NCI-H748 (cell line): ENCODE data around the gene ZNF557.

ENCODE experiments used
- DNase-seq: peaks from one replicate; lab custom pipeline; 2025; ENCODE audit not compliant: unreplicated experiment; lab: John Stamatoyannopoulos, UW

Gene ZNF557

DNA sequence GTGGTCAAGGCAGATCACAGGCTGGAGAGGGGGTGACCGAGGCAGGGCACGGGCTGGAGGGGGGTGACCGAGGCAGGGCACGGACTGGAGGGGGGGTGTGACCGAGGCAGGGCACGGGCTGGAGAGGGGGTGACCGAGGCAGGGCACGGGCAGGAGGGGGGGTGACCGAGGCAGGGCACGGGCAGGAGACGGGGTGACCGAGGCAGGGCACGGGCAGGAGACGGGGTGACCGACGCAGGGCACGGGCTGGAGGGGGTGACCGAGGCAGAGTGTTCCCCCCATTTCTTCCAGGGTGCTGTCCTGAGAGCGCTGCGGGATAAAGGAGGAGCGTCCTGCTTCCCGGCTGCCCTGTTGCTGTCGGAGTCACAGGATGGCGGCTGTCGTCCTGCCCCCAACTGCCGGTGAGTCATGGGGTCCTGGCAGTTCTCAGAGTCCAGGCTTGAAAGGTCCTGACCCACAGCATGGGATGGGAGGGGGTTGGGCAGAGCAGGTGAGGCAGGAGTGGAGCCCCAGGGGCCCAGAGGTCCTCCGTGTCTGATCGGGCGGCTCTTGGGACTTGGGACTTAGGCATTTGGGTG, 5.3 kb downstream of the ZNF557 start:
- DNase-seq = no peak

DNA sequence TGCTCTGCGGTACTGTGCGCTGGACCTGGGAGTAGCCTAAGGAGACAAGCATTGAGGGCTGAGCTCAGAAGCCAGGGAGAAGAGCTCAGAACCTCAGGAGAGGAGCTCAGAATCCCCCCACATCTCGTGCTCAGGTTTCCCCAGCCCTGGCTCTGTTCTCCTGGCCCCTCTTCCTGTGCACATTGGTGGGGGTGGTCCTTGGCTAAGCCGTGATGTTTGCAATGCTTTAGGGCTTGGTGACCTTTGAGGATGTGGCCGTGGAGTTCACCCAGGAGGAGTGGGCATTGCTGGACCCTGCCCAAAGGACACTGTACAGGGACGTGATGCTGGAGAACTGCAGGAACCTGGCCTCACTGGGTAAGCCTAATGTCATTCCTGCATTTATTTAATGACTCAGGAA, 6.6 kb downstream of the ZNF557 start:
- no peak for DNase-seq

DNA sequence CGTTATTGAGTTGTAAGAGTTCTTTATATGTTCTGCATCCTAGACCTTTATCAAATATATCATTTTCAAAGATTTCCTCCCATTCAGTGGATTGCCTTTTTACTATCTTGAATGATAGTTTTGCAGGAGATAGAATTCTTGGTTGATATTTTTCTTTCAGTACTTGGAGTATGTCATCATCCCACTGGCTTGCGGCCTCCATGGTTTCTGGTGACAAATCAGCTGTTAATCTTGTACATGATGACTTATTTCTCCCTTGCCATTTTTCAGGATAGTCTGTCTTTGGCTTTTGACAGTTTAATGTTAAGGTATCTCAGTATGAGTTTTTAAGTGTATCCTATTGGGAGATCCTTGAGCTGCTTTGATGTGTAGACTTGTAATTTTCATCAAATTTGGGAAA, 8.5 kb downstream of the ZNF557 start:
- DNase-seq = no peak

DNA sequence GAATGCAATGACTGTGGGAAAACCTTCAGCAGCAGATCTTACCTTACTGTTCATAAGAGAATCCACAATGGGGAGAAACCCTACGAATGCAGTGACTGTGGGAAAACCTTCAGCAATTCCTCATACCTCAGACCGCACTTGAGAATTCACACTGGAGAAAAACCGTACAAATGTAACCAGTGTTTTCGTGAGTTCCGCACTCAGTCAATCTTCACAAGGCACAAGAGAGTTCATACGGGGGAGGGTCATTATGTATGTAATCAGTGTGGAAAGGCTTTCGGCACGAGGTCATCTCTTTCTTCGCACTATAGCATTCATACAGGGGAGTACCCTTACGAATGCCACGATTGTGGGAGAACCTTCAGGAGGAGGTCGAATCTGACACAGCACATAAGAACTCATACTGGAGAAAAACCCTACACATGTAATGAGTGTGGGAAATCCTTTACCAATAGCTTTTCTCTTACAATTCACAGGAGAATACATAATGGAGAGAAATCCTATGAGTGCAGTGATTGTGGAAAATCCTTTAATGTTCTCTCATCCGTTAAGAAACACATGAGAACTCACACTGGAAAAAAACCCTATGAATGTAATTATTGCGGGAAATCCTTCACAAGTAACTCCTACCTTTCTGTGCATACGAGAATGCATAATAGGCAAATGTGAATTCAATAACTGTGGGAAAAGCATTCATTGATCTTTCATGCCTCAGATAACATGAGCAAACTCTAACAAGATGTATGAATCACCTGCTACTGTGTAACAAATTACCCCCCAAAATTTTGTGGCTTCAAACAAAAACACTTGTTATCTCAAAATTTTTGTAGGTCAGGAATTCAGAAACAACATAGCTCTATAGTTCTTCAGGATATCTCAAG, 13.8 kb downstream of the ZNF557 start:
- no peak for DNase-seq

DNA sequence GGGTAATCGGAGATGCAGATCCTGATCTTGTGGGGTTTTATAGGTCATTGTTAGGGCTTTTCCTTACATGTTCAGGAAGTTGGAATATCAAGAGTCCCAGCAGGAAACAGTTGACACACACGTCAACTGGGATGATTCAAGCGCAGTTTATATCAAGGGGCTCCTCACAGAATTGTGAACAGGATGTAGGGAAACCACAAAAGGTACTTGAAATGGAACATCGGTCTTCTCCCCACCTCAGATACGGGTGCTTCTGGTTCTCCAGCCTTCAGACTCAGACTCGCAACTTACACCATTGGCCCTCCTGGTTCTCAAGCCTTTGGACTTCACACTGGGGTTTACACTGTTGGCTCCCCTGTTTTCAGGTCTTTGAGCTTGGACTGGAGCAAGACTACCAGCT, 19.5 kb downstream of the ZNF557 start:
- DNase-seq = no peak

DNA sequence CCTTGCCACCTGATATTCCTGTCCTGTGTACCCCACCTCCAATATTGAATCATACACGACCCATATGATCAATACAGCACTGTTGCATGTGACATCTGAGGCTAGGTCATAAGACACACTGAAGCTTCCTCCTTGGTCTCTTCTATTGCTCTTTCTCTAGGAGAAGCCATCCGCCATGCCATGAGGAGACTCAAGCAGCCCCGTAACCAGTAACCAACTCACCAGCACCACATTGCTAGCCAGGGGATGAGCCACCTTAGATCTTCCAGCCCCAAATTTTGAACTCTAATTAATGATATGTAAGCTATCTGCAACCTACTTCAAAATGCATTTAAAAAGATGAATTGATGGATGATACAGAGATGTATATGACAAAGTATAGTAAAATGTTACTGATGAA, 28.6 kb downstream of the ZNF557 start:
- DNase-seq = no peak

DNA sequence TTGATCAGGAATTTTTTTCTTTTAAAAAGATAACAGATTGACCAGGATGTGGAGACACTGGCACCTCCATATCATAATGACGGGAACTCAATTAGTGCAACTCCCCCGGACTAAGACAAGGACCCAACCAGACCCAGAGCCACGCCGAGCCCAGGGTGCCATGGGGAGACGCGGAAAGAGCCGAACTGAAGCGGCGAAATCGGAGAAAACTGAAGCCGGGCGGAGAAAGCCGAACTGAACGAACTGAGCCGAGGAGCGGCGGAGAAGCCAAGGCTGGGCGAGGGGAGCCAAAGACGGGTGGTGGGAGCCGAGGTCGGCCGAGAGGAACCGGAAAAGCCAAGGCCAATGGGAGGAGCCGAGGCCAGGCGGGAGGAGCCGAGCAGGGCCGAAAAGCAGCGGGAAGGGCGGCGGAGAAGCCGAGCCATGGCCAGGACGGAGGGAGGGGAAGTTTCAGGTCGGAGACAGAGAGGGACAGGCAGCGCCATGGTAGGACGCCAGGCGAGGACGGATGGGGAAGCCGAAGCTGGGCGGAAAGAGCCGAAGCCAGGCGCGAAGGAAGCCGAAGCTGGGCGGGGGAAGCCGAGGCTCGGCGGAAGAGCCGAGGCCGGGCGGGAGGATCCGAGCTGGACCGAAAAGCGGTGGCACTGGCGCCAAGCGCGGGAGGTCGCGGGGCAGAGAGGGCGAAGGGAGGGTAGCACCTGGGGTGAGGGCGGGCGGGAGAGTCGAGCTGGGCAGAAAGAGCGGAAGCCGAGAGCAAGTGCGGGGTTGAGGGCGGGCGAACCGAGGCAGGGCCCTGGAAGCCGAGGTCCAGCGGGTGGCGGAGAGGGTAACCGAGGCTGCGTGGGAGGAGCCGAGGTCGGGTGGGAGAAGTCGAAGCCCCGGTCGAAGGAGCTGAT, 29.4 kb downstream of the ZNF557 start:
- peak; percentile 96 for DNase-seq

DNA sequence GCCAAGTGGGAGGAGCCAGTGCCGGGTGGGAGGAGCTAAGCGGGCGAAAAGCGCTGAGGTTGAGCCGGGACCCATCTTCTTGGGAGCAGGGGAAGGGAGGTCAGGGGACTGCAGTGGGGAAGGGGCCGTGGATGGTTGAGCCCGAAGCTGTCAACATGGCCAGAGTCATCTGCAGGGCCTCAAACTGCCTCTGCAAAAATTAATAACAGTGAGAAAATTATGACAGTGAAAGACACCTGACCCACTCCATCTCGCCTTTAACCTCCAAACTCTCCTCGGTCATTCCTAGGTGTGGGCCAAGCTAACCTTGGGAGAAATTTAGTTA, 30.1 kb downstream of the ZNF557 start:
- DNase-seq = no peak

DNA sequence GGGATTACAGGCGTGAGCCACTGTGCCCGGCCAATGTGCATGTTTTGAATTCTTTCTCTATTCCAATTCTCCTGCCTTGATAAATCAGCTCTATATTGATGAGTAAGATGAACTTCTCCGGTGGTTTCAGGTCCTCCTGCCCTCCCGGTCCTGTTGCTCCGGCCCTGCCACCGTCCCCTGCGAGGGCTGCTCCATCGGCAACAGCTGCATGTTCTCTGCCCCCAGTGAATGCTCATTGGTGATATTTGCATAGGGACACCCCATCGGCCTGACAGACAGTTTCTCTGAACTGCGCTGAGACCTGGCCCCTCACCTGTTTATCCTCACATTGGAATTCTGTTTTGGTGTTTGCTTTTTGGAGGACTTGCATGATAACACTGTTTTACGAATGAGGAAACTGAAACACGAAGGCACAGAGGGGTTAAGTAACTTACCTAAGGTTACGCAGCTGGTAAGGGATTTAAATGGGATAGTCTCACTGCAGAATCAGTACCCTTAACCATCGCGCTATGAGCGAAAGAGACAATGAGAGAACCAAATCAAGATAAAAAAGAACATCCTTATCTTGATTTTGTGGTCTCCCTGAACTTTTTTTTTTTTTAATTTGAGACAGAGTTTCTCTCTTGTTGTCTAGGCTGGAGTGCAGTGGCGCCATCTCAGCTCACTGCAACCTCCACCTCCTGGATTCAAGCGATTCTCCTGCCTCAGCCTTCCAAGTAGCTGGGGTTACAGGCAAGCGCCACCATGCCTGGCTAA, 32.2 kb downstream of the ZNF557 start:
- no peak for DNase-seq

DNA sequence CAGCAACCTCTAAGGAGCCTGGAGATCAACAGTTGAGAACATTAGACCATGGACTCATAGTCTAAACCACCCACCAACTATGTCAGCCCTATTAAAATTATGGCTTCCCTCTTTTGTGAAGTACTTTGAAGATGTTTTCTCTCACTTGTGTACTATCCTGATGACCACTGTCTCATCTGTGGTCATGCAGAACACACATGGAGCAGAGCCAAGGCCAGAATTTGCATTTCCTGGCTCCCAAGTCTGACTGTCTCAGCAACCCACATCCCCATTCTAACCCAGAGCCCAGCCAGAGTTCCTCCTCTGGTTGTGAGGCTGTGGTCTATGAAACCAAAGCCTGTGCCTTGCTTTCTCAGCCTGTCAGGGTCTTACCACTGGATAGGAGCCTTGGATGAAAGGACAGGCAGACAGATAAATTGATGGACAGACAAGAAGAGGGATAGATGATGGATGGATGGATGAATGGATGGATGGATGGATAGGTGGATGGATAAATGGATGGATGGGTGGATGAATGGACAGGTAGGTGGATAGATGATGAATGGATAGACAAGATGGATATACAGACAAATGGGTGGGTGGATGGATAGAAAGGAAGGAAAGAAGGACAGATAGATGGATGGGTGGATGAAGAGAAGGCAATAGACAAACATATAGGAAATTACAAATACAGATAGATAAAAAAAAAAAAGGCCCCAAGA, 35.4 kb downstream of the ZNF557 start:
- no peak for DNase-seq

DNA sequence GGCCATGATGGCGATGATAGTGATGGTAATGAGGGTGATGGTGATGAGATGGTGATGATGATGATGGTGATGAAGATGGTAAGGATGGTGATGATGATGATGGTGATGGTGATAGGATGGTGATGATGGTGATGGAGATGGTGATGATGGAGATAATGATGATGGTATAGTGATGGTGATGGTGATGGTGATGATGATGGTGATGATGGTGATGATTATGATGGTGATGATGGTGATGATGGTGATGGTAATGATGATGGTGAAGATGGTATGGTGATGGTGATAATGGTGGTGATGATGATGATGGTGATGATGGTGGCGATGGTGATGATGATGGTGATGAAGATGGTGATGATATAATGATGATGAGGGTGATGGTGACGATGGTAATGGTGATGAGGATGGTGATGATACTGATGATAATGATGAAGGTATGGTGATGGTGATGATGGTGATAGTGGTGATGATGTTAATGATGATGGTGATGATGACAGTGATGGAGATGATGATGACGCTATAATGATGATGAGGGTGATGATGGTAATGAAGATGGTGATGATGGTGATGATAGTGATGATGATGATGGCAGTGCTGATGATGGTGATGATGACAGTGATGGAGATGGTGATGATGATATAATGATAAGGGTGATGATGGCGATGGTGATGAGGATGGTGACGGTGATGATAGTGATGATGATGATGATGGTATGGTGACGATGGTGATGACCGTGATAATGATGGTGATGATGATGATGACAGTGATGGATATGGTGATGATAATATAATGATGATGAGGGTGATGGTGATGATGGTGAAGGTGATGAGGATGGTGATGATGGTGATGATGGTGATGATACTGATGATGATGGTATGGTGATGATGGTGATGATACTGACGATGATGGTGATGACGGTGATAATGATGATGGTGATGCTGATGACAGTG, 37.5 kb downstream of the ZNF557 start:
- no peak for DNase-seq

DNA sequence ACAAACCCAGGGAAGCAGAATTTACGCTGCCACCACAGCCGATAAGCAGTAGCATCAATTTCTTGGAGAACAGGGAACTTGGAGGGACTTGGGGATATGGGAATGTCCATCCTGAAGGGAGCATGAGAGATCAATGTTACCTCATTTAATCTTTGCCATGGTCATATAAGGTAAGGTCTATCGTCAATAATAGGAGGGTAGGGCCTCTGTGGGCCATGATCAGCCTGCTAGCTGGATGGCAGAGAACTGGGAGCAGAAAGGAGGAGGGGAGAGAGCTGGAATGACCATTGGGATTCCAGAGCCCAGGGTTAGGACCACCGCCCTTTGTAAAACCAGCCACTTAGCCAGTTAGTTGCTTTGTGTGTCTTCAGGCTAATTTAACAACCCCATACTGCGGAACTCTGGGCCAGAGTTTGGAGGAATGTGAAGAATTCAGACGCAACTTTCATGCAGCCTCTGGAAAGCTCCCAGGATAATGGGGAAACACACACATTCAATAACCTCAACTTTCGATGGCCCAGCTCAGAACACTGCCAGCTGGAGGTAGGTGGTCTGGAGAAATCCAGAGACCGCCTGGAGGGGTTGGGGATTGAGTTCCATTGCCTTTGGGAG, 40.3 kb downstream of the ZNF557 start:
- no peak for DNase-seq

DNA sequence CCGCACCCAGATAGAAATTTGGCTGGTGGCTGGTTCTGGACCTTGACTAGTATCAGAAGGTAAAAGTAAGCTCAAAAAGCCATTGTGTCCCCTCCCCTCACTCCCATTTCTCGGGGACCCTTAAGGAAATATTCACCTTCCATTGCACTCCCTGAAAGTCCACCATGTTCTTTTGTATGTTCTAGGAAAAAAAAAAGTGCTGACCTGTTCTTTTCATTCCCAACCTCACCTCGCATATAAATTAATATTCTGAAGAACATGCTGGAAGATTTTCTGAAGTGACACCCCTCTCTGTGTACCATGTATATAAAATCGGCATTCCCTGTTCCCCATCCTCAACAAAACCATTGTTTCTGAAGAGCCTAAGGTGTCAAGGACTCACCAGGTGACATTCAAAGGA, 43.2 kb downstream of the ZNF557 start:
- no peak for DNase-seq

DNA sequence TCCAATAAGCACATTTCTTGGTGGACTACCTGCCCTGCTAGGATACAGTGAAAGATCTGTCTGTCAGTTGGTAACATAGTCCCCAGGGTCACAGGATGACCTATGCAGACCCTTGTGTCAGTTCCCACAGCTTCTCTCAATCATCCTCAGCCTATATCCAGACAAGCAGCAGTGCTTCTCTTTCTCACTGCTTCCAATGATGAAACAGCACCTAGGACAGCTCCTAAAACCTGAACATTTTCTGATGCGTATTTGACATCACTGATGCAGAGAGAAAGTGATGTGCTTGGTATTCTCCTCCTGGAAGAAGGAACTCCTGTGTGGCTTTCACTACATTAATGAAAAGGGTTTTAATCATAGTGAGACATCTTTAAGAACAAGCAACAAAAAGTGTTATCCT, 43.7 kb downstream of the ZNF557 start:
- DNase-seq = no peak

DNA sequence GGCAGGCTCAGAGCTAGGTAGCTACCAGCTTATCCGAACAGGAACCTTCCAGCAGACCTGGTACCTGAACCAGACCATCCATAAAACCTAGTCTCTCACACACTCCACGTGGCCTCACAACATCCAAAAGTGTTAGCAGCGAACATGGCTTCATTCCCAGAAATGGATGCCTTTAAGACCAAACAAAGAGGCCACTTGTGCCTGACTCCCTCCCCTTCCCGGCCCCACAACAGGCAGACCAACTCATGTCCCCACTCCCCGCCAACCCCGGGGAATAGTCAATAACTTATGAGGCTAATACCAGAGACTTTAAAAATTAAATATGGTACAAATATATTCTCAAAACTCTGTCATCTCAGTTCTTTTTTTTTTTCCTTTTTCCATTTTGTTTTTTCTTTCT, 46.2 kb downstream of the ZNF557 start:
- no peak for DNase-seq

DNA sequence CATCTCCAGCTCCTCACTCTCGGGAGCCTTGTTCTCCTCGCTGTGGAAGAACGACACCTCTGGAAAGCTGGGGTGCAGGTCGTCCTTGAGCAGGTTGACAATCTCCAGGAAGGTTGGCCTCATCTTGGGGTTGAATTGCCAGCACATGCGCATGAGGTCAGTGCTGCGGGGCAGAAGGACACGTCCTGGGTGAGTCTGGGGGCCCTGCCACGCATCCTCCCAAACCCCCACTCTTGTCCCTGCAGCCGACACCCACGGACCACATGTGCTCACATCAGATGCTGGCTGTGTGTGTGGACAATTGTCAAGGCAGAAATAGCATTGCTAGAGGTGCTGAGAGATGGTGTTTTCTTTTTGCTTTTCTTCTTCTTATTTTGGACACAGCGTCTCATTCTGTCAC, 47.7 kb downstream of the ZNF557 start:
- no peak for DNase-seq

DNA sequence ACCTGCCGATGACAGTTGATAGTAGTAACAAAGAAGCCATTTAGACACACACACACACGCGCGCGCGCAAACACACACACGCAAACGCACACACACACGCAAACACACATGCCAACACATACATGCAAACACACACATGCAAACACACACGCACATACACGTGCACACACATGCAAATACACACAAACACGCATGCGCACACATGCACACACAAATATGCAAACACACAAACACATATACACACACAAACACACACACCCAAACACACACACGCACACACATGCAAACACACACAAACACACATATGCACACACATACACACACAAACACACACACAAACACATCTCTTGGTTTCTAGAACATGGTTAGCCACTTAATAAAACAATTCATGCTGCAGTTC, 50.1 kb downstream of the ZNF557 start:
- no peak for DNase-seq

DNA sequence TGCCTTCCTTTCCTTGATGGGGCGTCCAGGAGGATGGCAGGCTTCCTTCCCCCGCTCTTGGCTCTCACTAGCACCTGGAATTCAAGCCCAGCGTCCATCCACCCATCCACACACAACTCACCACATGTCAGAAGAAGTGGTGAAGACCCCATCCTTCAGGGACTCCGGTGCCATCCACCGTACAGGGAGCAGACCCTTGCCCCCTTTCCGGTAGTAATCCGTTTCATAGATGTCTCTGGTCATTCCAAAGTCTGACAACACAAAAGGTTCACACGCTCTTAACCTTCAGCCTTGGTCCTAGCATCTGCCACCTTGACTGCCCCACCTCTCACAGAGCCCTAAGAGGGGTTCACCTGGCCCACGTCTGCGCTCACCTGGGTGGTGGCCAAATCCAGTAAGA, 51.0 kb downstream of the ZNF557 start:
- no peak for DNase-seq

DNA sequence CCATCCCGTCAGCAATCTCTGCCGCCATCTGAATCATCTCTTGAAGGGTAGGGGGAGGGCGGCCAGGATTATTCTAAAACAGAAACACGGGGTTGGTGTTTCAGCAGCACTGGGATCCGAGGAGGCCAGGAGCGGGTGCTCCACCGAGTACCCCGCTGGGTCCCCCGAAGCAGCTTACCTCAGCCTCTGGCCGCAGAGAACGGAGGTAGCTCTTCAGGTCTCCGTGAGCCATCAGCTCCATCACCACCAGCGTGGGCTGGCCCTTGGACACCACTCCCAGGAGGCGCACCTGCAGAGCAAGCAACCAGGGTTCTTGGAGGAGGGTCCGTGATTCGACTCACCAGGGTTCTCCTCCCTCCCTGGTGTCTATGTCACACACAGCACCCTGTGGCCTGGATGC, 53.2 kb downstream of the ZNF557 start:
- DNase-seq = no peak
